Heart left ventricle (tissue), 13 donors: Measurements from ENCODE around the gene NRSN2.

Source experiments
- POLR2A ChIP-seq, 2 donors: fragments of 450-650 bp; IDR thresholded peaks; one replicate each; pipeline ENCODE4 v1.6.1; 2017; ENCODE audit warnings: antibody characterized with exemption in 2 of 2, mild to moderate bottlenecking in 2 of 2, moderate library complexity in 2 of 2
- TF ChIP-seq, protein P1 (sequence below), 12 donors: fragments of 200-600 bp; sonication (generic) in 4 of 12; IDR thresholded peaks; one replicate each; pipeline versions ENCODE4 v1.5.0 to v1.8.0; 2018 to 2022; ENCODE audit warnings: antibody characterized with exemption in 12 of 12, mild to moderate bottlenecking in 5 of 12
- donor health status: ischemic (EF 13 %, LVEDD 7.1; RV severe dilation, severe dysfunction).
- donor health status: DM: no; HTN: yes; CAD: no.
- donor health status: DM: no; HTN: no; CAD: no.
- donor health status: ischemic (EF 25% LVEDD 6.9; RV normal size, moderate dysfunction).
- donor health status: ischemic (EF 25% LVEDD 5.7; RV mildly dilated, moderate dysfunction).
- donor health status: ischemic (EF 35%, LVEDD 5.7; RV mildly dilated, moderate dysfunction).
- donor health status: nonischemic (EF 11% LVEDD 7.7; RV severe dilation, severe dysfunction).
- donor health status: DM: yes; HTN: yes; CAD: no.
- donor health status: PGD.
- donor health status: ischemic (EF 29% LVEDD 5.4; RV normal size, mild dysfunction).
- donor health status: nonischemic (EF 23%, LVEDD 6.1; RV moderate dilation, normal function).

DNA sequence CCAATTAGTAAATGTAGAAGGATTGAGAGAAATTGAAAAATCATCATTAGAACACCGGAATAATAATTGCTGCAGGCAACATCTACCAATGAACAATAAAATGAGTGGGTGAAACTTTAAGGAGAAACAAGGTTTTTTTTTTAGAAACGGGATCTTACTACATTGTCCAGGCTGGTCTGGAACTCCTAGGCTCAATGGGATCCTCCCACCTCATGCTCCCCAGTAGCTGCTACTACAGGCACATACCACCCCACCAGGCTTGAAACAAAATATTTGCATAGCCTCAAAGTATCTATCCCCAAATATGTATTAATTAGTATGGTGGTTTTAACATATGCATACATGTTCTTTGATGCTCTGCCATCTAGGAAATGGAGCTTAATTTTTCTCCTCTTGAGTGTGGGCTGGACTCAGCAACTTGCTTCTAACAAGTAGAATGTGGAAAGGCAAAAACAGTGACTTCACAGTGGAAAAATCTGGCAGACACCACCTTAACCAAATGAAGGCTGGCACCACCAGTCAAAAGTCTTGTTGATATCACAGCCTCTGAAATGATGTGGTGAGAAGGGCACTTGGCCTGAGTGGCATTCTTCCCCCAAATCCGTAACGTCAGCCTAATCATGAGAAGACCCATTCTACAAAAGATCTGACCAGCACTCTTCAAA is 12.1 kb downstream of the NRSN2 start:
- TF ChIP-seq, protein P1, sequence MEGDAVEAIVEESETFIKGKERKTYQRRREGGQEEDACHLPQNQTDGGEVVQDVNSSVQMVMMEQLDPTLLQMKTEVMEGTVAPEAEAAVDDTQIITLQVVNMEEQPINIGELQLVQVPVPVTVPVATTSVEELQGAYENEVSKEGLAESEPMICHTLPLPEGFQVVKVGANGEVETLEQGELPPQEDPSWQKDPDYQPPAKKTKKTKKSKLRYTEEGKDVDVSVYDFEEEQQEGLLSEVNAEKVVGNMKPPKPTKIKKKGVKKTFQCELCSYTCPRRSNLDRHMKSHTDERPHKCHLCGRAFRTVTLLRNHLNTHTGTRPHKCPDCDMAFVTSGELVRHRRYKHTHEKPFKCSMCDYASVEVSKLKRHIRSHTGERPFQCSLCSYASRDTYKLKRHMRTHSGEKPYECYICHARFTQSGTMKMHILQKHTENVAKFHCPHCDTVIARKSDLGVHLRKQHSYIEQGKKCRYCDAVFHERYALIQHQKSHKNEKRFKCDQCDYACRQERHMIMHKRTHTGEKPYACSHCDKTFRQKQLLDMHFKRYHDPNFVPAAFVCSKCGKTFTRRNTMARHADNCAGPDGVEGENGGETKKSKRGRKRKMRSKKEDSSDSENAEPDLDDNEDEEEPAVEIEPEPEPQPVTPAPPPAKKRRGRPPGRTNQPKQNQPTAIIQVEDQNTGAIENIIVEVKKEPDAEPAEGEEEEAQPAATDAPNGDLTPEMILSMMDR (IDR thresholded peaks at IDR 0.05) = no peak
- TF ChIP-seq POLR2A (IDR thresholded peaks at IDR 0.05) = no peak
